ENCODE measurements around the gene MED12L.

MED12L gene

DNA sequence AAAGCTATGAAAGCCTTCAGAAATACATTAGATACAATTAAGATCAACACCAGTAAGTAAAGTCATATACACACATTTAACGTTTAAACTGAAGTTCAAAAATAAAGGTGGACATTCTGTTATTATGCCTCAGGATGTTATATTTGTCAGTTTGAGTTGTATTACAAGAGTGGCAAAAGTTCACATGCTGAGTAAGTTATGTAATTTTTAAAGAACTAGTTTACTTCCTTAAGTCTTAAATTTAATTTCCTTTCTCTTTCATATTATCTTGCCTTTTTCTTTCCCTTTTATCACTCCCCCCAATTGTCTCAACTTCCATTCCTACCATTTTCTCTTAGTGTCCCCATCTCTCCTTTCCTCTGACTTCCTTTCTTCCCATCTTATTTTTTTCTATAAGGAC is 236.1 kb downstream of the MED12L start:
- intact Hi-C loops (cut with DNase I), result no loop called here
- no peak for DNase-seq

GRCh38 chr3:151322511-151322910 is 237.0 kb downstream of the MED12L start:
- intact Hi-C loops (cut with DNase I), result no loop called here
- DNase-seq, result no peak

DNA sequence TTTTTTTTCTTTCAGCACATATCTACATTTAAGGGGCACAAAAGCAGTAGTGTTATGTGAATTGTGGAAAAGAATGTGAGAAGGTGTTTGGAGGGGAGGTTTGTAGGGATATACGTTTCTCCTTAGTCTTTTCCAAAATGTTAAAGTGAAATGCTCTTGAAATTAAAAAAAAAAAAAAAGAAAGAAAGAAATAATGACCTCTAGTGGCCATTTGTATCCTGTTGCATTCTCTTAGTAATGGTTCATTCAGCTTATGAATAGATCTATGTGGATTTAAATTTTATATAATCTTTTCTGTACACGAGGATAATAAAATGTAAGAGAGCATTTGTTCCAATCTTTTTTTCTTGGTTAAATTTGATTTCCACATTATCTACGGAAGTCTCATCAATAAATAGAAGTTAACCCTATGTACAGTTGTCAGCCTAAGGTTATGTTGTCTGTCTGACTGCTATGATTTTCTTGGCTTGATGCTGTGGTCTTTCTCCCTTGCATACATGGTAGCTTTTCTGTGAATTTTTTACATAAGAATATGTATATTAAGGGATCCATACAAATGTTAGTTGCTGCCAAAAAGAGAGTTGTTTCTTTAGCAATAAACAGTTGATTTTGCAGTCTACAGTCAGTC is 242.2 kb downstream of the MED12L start:
- intact Hi-C loops (cut with DNase I), result no loop called here
- no peak for DNase-seq

GRCh38 chr3:151328298-151328995 is 243.0 kb downstream of the MED12L start:
- peak in 9 of 42 donors; percentile 8 to 36 (median 14) for DNase-seq
- intact Hi-C loops (cut with DNase I), result no loop called here

GRCh38 chr3:151329363-151329762 is 243.9 kb downstream of the MED12L start, which contains the start of gene P2RY13:
Gene P2RY13 (minus strand): TSS chr3:151329549. CDS start chr3:151329528, 21 bp downstream.
- intact Hi-C loops (cut with DNase I), result no loop called here
- no peak for DNase-seq

- DNase-seq, result no peak
- intact Hi-C loops (cut with DNase I), result no loop called here
Observed at GRCh38 chr3:151330379-151330778, 244.9 kb downstream of the MED12L start.

DNA sequence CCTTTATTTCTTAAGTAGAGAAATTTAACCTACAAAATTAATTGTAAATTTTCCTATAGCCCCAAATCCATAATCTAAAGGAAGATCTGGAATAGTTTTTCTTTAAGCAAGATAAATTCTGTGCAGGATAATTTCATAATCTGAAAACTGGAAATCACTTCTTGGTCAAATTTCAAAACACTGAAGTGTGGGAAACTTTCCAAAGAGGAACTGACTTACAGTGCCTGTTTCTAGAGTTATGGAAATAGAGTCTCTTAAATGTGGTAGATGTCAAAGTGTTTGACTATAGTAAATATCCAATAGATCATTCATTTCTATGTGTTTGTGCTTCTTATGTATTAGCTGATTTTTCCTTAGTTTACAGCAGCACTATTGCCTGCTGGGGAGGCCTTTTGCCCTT is 245.4 kb downstream of the MED12L start:
- no peak for DNase-seq
- intact Hi-C loops (cut with DNase I), result no loop called here

DNA sequence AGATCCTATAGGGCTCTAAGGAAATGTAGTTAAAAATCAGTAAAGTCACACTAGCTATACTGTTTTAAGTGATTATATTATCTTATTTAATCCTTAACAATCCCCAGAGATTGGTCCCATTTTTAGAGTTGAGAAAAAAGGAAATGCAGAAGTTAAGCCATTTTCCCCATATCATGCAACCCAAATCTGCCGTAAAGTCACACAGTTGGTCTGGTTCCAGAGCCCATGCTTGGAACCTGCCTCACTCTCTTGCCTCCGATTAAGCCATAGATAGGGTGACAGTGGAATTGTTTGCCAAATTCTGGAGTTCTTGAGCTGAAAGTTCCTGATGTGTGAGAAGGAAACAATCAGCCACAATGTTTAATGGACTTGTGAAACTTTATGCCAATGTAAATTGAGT is 246.2 kb downstream of the MED12L start:
- intact Hi-C loops (cut with DNase I), result no loop called here
- DNase-seq, result no peak

GRCh38 chr3:151345859-151346258 is 260.4 kb downstream of the MED12L start:
- intact Hi-C loops (cut with DNase I), result no loop called here
- DNase-seq, result no peak

GRCh38 chr3:151346292-151346691 is 260.8 kb downstream of the MED12L start:
- DNase-seq, result no peak
- intact Hi-C loops (cut with DNase I), result no loop called here

DNA sequence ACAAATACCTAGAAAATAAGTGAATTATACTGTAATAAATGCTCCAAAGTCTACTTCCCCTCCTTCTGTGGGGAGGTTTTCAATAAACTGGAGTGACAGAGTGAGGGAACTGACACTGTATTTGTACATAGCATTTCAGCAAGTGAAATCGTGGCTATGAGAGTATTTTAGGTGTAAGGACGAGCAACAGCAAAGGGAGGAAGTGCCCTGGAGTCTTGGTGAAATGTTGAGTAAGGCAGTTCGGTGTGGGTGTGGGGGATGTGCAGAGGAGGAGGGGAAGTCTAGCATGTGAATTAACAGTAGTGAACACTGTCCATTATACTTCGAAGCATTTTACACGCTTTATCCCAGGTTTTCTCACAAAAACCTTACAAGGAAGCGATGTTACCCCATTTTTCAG is 262.0 kb downstream of the MED12L start:
- intact Hi-C loops (cut with DNase I), result no loop called here
- DNase-seq, result peak in 31 of 42 donors; percentile 10 to 66 (median 30)

DNA sequence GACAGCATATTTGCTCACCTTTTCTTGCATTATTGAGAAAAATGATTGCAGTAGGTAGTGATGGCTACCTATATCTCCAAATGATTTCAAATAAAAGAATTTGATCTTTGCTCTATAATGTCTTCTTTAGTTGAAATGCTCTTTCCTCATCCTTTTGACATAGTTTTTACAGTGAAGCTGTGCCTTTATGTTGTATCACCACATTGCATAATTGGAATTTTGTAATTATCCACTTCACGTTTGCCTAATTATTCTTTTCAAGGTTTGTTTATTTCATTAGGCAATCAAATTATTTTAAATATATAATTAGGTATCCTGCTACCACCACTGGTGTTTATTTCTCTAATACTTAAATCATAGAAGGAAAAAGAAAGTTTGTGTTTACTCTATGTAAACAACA is 265.2 kb downstream of the MED12L start:
- intact Hi-C loops (cut with DNase I), result no loop called here
- DNase-seq, result no peak

- DNase-seq, result no peak
- intact Hi-C loops (cut with DNase I), result no loop called here
Observed at GRCh38 chr3:151351219-151351618, 265.8 kb downstream of the MED12L start.

- intact Hi-C loops (cut with DNase I), result no loop called here
Observed at GRCh38 chr3:151351648-151352047, 266.2 kb downstream of the MED12L start.

GRCh38 chr3:151356794-151357462 is 271.5 kb downstream of the MED12L start:
- peak in 20 of 42 donors; percentile 10 to 59 (median 28) for DNase-seq
- intact Hi-C loops (cut with DNase I), result no loop called here

More at GRCh38 chr3:151351648-151352047, 266.2 kb downstream of the MED12L start:
- DNase-seq, result no peak

DNA sequence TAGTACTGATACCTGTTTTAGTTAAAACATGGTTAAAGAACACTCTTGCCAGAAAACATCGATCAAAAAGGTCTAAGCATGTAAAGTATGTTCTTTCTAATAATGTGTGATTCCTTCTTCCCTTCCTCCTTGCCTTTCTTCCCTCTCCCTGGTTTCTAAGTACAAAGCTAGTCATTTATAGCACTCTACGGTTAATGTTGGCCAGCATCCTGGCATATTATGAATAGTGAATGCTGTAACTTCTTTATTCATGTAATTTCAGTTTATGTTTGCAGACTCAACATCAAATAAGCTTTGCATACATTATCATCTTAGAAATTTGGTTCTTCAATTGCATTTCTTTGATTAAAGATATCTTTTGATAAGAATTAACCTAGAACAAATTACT is 272.0 kb downstream of the MED12L start:
- intact Hi-C loops (cut with DNase I), result no loop called here
- DNase-seq, result no peak

DNA sequence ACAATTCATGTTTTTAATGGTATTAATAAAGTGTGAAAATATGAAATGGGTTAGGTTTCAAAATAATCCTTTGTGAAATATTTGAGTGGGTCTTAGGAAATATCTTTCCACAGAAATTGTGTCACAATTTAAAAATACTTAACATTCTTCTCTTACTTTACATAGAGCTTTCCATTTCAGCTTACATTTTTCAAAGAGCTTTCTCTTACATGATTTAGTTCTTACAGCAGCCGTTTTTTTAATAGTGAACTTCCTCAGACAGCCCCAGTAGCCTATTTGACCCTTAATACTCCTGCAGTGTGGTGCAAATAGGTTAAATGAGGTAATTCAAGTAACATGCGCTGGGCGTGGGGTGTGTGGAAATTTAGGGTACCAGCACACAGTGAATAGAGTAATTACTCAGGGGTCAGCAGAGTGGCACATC is 277.3 kb downstream of the MED12L start:
- intact Hi-C loops (cut with DNase I), result no loop called here
- DNase-seq, result no peak

GRCh38 chr3:151366993-151367392 is 281.5 kb downstream of the MED12L start:
- no peak for DNase-seq
- intact Hi-C loops (cut with DNase I), result no loop called here

GRCh38 chr3:151367448-151367847 is 282.0 kb downstream of the MED12L start:
- intact Hi-C loops (cut with DNase I), result no loop called here
- DNase-seq, result no peak

GRCh38 chr3:151371526-151371925 is 286.1 kb downstream of the MED12L start:
- intact Hi-C loops (cut with DNase I), result no loop called here
- no peak for DNase-seq
